Measurements from ENCODE around the gene ANO10. TPM values are rescaled to one million over a fixed set of nuclear protein-coding genes. Genes with fewer than 3 reads are reported as not detected.

ANO10 gene
- polyA plus RNA-seq, 1 donor from 2014 or later: 11.1 TPM

DNA sequence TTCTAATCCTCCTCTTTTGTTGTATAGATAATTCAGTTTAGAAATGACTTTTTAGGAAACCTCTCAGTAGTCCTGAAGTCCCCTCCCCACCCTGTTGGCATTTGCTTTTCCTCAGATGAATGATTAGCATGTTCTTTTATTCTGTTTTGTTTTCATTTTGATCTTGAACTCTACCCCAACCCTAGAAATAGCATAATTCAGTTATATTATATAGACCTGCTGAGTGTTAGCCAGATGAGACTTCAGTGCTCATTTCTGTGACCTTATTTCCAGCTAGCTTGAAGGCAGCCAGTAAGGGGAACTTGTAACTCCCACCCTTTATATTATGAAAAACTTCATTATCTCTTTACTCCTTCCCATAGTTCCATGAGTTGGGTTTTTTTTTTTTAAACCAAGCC, 294.2 kb downstream of the ANO10 start:
- H3K9me3 ChIP-seq (ENCODE audit: low read length): no peaks in the 10 kb centered on the region
- H3K79me2 ChIP-seq (replicated peaks; ENCODE audit: insufficient read depth, low read length): no peaks in the 10 kb centered on the region
- H3K9me2 ChIP-seq (ENCODE audit: insufficient read depth, low read length): no peaks in the 10 kb centered on the region
- H3K9ac ChIP-seq (ENCODE audit: low read length): no peak overlapping the region
- H3K36me3 ChIP-seq (ENCODE audit: insufficient read depth, low read length): no peaks in the 10 kb centered on the region
- TF ChIP-seq POLR2AphosphoS5 (IDR thresholded peaks at IDR 0.05) (no peak), EZH2 (IDR thresholded peaks at IDR 0.05; ENCODE audit: borderline replicate concordance, insufficient read depth, low read length, poor library complexity, severe bottlenecking) (no peak), RAD21 (conservative IDR thresholded peaks at IDR 0.05) (no peak), TAF1 (IDR thresholded peaks at IDR 0.05; ENCODE audit: low read depth) (no peak), SMC3 (conservative IDR thresholded peaks at IDR 0.05; ENCODE audit: poor library complexity) (no peak), REST (IDR thresholded peaks at IDR 0.05; ENCODE audit: borderline replicate concordance) (no peak), MXI1 (conservative IDR thresholded peaks at IDR 0.05; ENCODE audit: poor library complexity, severe bottlenecking) (no peak), EP300 (conservative IDR thresholded peaks at IDR 0.05; ENCODE audit: poor library complexity, severe bottlenecking) (no peak)
- TF ChIP-seq, protein P1, sequence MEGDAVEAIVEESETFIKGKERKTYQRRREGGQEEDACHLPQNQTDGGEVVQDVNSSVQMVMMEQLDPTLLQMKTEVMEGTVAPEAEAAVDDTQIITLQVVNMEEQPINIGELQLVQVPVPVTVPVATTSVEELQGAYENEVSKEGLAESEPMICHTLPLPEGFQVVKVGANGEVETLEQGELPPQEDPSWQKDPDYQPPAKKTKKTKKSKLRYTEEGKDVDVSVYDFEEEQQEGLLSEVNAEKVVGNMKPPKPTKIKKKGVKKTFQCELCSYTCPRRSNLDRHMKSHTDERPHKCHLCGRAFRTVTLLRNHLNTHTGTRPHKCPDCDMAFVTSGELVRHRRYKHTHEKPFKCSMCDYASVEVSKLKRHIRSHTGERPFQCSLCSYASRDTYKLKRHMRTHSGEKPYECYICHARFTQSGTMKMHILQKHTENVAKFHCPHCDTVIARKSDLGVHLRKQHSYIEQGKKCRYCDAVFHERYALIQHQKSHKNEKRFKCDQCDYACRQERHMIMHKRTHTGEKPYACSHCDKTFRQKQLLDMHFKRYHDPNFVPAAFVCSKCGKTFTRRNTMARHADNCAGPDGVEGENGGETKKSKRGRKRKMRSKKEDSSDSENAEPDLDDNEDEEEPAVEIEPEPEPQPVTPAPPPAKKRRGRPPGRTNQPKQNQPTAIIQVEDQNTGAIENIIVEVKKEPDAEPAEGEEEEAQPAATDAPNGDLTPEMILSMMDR (IDR thresholded peaks at IDR 0.05; ENCODE audit: poor library complexity, severe bottlenecking): no peak
- no peaks in the 10 kb centered on the region for H4K20me1 ChIP-seq (ENCODE audit: insufficient read depth)
- H3K4me3 ChIP-seq (ENCODE audit: low read length): no peak overlapping the region
- H3F3A ChIP-seq (ENCODE audit: insufficient read depth, low read length, poor library complexity, severe bottlenecking): no peaks in the 10 kb centered on the region
- no peak overlapping the region for H3K4me2 ChIP-seq (ENCODE audit: low read length)
- H3K27me3 ChIP-seq (ENCODE audit: insufficient read depth, low read depth, low read length): no peaks in the 10 kb centered on the region
- H2AFZ ChIP-seq (ENCODE audit: low read depth, low read length): no peak overlapping the region
- no peak overlapping the region for H3K27ac ChIP-seq (ENCODE audit: low read length)

GRCh38 chr3:43326891-43327581, 294.8 kb downstream of the ANO10 start:
- H4K20me1 ChIP-seq (ENCODE audit: insufficient read depth): no peaks in the 10 kb centered on the region
- H3K27ac ChIP-seq (ENCODE audit: low read length): no peak overlapping the region
- H3K36me3 ChIP-seq (ENCODE audit: insufficient read depth, low read length): no peaks in the 10 kb centered on the region
- H3K79me2 ChIP-seq (replicated peaks; ENCODE audit: insufficient read depth, low read length): no peaks in the 10 kb centered on the region
- H3K9me2 ChIP-seq (ENCODE audit: insufficient read depth, low read length): no peaks in the 10 kb centered on the region
- TF ChIP-seq EZH2 (IDR thresholded peaks at IDR 0.05; ENCODE audit: borderline replicate concordance, insufficient read depth, low read length, poor library complexity, severe bottlenecking) (no peak), SMC3 (conservative IDR thresholded peaks at IDR 0.05; ENCODE audit: poor library complexity) (no peak), RAD21 (conservative IDR thresholded peaks at IDR 0.05) (no peak), REST (IDR thresholded peaks at IDR 0.05; ENCODE audit: borderline replicate concordance) (no peak), TAF1 (IDR thresholded peaks at IDR 0.05; ENCODE audit: low read depth) (no peak), MXI1 (conservative IDR thresholded peaks at IDR 0.05; ENCODE audit: poor library complexity, severe bottlenecking) (no peak), POLR2AphosphoS5 (IDR thresholded peaks at IDR 0.05) (no peak), EP300 (conservative IDR thresholded peaks at IDR 0.05; ENCODE audit: poor library complexity, severe bottlenecking) (no peak)
- TF ChIP-seq, protein P1 (IDR thresholded peaks at IDR 0.05; ENCODE audit: poor library complexity, severe bottlenecking): no peak
- H3K9me3 ChIP-seq (ENCODE audit: low read length): no peaks in the 10 kb centered on the region
- no peak overlapping the region for H3K4me2 ChIP-seq (ENCODE audit: low read length)
- H3K27me3 ChIP-seq (ENCODE audit: insufficient read depth, low read depth, low read length): no peaks in the 10 kb centered on the region
- no peaks in the 10 kb centered on the region for H3F3A ChIP-seq (ENCODE audit: insufficient read depth, low read length, poor library complexity, severe bottlenecking)
- no peak overlapping the region for H3K9ac ChIP-seq (ENCODE audit: low read length)
- H3K4me3 ChIP-seq (ENCODE audit: low read length): no peak overlapping the region
- no peak overlapping the region for H2AFZ ChIP-seq (ENCODE audit: low read depth, low read length)

All from neural cell (in vitro differentiated cells).